PC-3 (cell line): ENCODE data around the gene TGM2.

Source experiments
- CTCF ChIP-seq: fragments of 300-600 bp; sonication (generic); conservative IDR thresholded peaks from 2 replicates; pipeline ENCODE4 v1.5.1; 2017; ENCODE audit warnings: antibody characterized with exemption, low read depth, mild to moderate bottlenecking, low read length
- EZH2 ChIP-seq: fragments of 300-600 bp; sonication (generic); IDR thresholded peaks from one replicate; pipeline ENCODE4 v1.6.1; 2017; ENCODE audit warnings: antibody characterized with exemption, mild to moderate bottlenecking, low read length; ENCODE audit not compliant: unreplicated experiment
- EZH2phosphoT487 ChIP-seq: fragments of 300-600 bp; sonication (generic); IDR thresholded peaks from 2 replicates; pipeline ENCODE4 v1.6.1; 2018; ENCODE audit warnings: mild to moderate bottlenecking, antibody characterized with exemption, low read length, borderline replicate concordance

GRCh38 chr20:38170219-38170825 is 5.3 kb upstream of the TGM2 start:
- TF ChIP-seq CTCF, result no peak
- no peak for TF ChIP-seq EZH2phosphoT487
- TF ChIP-seq EZH2, result no peak
